A549 treated with dexamethasone at 1 μM for 4 hours (cell line): ENCODE measurements around the gene EGFR. TPM values are rescaled to one million over a fixed set of nuclear protein-coding genes. Genes with fewer than 3 reads are reported as not detected.

Experiments
- total RNA-seq: library from RNA; stranded (reverse); fragments of 200-300 nt; extraction: Qiagen RNA extraction; gene quantifications from 5 replicates; pipeline ENCODE4 v1.2.3, GENCODE V29; 2022

The EGFR gene
- total RNA-seq: 94.3 to 141 TPM (median 116 TPM) in 5 replicates

DNA sequence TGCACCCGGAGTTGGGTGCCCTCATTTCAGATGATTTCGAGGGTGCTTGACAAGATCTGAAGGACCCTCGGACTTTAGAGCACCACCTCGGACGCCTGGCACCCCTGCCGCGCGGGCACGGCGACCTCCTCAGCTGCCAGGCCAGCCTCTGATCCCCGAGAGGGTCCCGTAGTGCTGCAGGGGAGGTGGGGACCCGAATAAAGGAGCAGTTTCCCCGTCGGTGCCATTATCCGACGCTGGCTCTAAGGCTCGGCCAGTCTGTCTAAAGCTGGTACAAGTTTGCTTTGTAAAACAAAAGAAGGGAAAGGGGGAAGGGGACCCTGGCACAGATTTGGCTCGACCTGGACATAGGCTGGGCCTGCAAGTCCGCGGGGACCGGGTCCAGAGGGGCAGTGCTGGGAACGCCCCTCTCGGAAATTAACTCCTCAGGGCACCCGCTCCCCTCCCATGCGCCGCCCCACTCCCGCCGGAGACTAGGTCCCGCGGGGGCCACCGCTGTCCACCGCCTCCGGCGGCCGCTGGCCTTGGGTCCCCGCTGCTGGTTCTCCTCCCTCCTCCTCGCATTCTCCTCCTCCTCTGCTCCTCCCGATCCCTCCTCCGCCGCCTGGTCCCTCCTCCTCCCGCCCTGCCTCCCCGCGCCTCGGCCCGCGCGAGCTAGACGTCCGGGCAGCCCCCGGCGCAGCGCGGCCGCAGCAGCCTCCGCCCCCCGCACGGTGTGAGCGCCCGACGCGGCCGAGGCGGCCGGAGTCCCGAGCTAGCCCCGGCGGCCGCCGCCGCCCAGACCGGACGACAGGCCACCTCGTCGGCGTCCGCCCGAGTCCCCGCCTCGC lies at the start of gene EGFR:
TSS of gene EGFR (plus strand) at position 657 of the 830 bp plus-strand sequence. CDS start 261 bp downstream, outside the sequence.

